Large intestine (tissue), 3 donors: ENCODE results near the gene DNAAF5. TPM values are rescaled to one million over a fixed set of nuclear protein-coding genes. Genes with fewer than 3 reads are reported as not detected.

Source experiments
- DNase-seq, 2 donors: peaks; one replicate each; pipeline versions ENCODE4 v3.0.0 to v3.0.0-alpha.2; 2013
- H3K27ac ChIP-seq: one replicate; pipeline ENCODE4 v1.5.1; 2013; ENCODE audit warnings: low read length
- H3K27me3 ChIP-seq: 2 replicates; pipeline ENCODE4 v1.6.1; 2013; ENCODE audit warnings: low read length; ENCODE audit not compliant: control insufficient read depth, insufficient read depth
- H3K36me3 ChIP-seq: 2 replicates; pipeline ENCODE4 v1.6.1; 2013; ENCODE audit warnings: low read length; ENCODE audit not compliant: control insufficient read depth, insufficient read depth
- H3K4me1 ChIP-seq: one replicate; pipeline ENCODE4 v1.6.1; 2013; ENCODE audit warnings: low read length; ENCODE audit not compliant: control insufficient read depth, insufficient read depth
- H3K4me3 ChIP-seq: one replicate; pipeline ENCODE4 v1.5.1; 2013; ENCODE audit warnings: low read length
- H3K9me3 ChIP-seq: one replicate; pipeline ENCODE4 v1.6.1; 2013; ENCODE audit warnings: mild to moderate bottlenecking, low read depth, low read length, moderate library complexity; ENCODE audit not compliant: control insufficient read depth
- WGBS: methylation state at CpG from one replicate; pipeline ENCODE4 v1.1.5; 2013; ENCODE audit warnings: low lambda C conversion rate; ENCODE audit not compliant: insufficient coverage; 5-methylcytosine and 5-hydroxymethylcytosine counted together
- polyA plus RNA-seq: library from polyadenylated mRNA; unstranded; fragments of 120-200 nt; gene quantifications from one replicate; pipeline ENCODE4 v1.2.1, GENCODE V29; 2013

Gene DNAAF5
- polyA plus RNA-seq, 1 donor, result 26.8 TPM

DNA sequence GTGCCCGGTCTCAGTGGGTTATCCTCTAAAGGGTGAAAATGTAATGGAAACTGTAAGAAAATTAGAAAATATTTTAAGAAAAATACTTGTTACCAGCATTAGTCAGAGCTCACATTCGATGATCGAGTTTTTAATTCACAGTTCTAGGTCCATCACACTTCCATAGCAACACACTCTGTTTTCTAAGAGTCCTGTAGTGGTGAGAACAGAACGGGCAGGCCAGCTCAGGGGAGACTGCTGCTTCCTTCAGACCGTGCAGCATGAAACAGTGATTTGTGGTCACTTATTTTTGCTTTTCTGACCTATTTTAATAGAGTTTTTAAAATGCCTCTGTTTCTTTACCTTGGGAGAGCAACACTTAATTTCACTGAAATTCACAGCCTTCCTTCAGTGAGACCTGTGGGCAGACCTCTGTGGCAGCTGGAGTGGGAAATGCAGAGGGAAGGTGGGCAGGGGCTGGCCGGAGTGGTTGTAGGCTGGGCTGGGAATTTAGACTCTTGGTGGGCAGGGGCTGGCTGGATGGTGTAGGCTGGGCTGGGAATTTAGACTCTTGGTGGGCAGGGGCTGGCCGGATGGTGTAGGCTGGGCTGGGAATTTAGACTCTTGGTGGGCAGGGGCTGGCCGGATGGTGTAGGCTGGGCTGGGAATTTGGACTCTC lies 107.2 kb downstream of the DNAAF5 start:
- Histone ChIP-seq H3K4me1 (peaks cover 6% of the 10 kb centered on the region), H3K4me3 (no peak overlapping the region), H3K36me3 (peaks cover 35% of the 10 kb centered on the region), H3K9me3 (no peaks in the 10 kb centered on the region), H3K27me3 (no peaks in the 10 kb centered on the region), H3K27ac (no peak overlapping the region)
- no peak for DNase-seq
- WGBS, result no CpG with 5 or more reads among the region's 8 CpGs

DNA sequence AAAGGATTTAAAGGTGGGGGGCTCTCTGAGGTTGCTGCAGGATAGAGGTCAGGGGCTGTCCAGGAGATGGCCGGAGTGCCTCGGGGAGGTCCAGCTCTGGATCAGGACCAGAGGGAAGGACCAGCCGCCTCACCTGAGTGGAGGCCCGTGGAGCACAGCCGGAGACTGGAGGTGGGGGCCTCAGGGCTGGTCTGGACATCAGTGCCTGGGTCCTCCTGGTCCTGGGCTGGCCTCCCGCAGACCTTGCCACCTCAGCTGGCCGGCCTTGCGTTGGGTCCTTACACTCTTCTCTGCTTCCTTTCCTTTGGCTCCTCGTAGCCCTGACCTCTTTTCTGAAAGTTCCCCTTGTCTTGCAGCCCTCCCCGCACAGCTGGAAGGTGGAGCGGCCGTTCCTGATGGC lies 107.8 kb downstream of the DNAAF5 start:
- Histone ChIP-seq H3K9me3 (no peaks in the 10 kb centered on the region), H3K27ac (no peak overlapping the region), H3K4me3 (no peak overlapping the region), H3K4me1 (peaks cover 6% of the 10 kb centered on the region), H3K27me3 (no peaks in the 10 kb centered on the region), H3K36me3 (peaks cover 38% of the 10 kb centered on the region)
- no peak for DNase-seq
- no CpG with 5 or more reads among the region's 12 CpGs for WGBS

DNA sequence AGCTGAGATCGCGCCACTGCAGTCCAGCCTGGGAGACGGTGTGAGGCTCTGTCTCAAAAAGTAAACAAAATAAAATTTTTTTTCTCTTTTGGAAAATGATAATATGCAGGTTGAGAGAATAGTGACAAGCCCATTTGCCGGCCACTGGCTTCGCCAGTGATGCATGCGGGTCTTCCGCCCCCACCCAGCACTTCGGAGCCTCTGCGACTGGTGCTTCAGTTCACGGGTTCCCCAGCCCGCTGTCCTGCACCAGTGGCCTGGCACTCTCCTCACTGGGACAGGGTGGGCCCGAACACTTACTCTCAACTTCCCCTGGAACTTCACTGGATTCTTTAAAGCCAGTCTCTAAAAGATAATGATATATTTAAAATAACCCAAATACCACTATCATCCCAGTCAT lies 108.5 kb downstream of the DNAAF5 start:
- Histone ChIP-seq H3K36me3 (peaks cover 44% of the 10 kb centered on the region), H3K4me3 (no peak overlapping the region), H3K27me3 (no peaks in the 10 kb centered on the region), H3K9me3 (no peaks in the 10 kb centered on the region), H3K27ac (no peak overlapping the region), H3K4me1 (peaks cover 6% of the 10 kb centered on the region)
- WGBS, result no CpG with 5 or more reads among the region's 12 CpGs
- no peak for DNase-seq

DNA sequence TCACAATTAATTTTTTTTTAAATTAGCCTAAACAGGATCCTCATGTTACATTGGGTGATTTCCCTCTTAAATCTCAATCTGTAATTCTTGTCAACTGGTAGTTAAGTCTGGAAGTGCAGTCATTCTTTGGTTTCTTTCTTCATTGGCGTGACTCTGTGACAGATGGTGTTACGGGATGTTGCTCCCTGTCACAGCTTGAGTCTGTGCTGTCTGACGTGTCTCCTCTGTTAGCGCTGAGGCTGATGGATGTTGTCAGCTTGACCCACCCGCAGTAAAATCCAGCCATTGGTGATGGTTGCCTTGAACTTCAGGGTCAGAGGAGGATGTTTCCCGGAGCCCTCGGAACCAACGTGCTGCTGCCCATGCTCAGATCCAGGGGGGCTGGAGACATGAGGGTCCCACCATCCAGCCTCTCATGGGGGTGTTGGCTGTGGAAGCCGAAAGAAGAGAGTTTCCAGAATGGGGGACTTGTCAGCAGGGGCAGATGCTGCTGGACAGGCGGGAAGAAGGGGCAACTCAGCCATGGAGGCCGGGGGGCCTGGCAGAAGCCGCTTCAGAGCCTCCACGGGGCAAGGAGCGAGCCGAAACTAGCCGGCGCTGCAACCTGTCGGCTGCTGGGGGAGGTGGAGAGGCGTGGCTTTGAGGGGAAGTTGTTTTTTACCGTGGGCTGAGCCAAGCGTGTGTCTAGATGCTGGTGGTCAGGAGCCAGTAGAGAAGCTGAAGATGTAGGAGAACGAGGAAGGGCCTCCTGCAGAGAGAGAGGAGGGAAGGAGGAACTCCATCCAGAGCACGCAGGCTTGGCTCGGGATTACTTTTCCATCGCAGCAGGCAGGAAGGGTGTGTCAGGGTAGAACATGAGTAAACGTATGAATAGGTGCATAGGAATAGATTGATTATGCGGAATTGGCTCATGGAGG lies 109.2 kb downstream of the DNAAF5 start:
- H3K27me3 ChIP-seq, result no peaks in the 10 kb centered on the region
- H3K27ac ChIP-seq, result no peak overlapping the region
- 93% methylated on average over 3 of the region's 27 CpGs for WGBS
- peaks cover 6% of the 10 kb centered on the region for H3K4me1 ChIP-seq
- peaks cover 48% of the 10 kb centered on the region for H3K36me3 ChIP-seq
- H3K4me3 ChIP-seq, result no peak overlapping the region
- peaks cover 3% of the 10 kb centered on the region for H3K9me3 ChIP-seq
- DNase-seq, result no peak

Other genes starting within 250 kb of the DNAAF5 start
- gene PDGFA, start 206.9 kb upstream of the DNAAF5 start, polyA plus RNA-seq, result 104 TPM
- gene PRKAR1B, start 582 bp downstream of the DNAAF5 start, polyA plus RNA-seq, result 34.8 TPM
- 128 TPM for gene SUN1, start 105.8 kb downstream of the DNAAF5 start, polyA plus RNA-seq
- gene GET4, start 149.9 kb downstream of the DNAAF5 start, polyA plus RNA-seq, result 76.0 TPM
- 62.0 TPM for gene ADAP1, start 228.0 kb downstream of the DNAAF5 start, polyA plus RNA-seq
- gene COX19, start 248.8 kb downstream of the DNAAF5 start, polyA plus RNA-seq, result 33.5 TPM